Activated T-cell treated with anti-CD3 and anti-CD28 coated beads for 4 hours (primary cell): Measurements from ENCODE around the gene ATP9B.
"Not testable (repeated sequence)": the region's sequence is repeated elsewhere in the genome, so short reads cannot be mapped to it uniquely, and the experiment has no call there.

ENCODE experiments used
- DNase-seq: peaks from one replicate; pipeline ENCODE4 v3.0.0-alpha.2; 2020

ATP9B gene

DNA sequence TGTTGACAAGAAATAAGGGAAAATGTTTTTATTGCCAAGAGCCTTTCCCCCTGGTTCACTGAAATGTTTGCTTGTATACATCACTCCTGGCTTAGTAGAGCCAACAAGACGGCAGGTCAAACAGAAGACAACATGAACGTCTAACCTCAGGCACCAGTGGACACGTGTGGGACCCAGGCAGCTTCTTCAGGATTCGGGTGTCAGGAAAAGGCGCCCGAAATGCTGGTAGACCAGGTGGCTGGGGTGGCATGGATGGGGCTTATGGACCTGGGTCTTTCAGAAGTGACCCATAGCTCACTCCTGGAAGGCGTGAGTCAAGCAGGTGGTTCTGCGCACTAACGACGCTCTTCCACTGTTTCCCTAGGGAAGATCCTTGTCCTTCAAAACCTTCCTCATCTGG is 303.3 kb downstream of the ATP9B start:
- DNase-seq = no peak

DNA sequence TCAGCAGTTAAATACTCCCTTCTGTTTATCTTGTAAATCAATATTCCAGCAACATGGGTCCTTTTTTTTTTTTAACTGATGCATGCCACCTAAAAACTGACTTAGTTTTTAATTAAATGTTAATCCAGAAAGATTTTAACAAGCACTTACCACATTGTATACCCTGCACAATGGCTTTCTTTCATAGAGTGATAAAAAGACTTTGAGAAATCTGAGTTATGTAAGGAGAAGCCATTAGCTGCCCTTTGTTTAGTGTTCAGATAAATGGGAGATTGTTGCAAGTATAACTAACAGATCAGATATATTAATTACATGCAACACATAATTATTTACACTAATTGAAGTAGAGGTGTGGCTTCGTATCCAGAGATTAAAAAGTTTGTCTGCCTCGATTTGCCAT is 303.8 kb downstream of the ATP9B start:
- DNase-seq = no peak

DNA sequence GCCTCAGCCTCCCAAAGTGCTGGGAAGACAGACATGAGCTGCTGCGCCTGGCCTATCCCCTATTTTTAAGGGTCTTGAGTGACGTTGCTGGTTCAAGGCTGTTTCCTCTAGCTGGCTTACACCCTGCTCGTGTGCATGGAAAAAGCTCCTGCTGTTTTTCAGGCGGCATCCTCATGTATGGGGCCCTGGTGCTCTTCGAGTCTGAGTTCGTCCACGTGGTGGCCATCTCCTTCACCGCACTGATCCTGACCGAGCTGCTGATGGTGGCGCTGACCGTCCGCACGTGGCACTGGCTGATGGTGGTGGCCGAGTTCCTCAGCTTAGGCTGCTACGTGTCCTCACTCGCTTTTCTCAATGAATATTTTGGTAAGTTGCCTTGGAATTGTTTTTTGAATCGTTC is 304.5 kb downstream of the ATP9B start:
- no peak for DNase-seq

DNA sequence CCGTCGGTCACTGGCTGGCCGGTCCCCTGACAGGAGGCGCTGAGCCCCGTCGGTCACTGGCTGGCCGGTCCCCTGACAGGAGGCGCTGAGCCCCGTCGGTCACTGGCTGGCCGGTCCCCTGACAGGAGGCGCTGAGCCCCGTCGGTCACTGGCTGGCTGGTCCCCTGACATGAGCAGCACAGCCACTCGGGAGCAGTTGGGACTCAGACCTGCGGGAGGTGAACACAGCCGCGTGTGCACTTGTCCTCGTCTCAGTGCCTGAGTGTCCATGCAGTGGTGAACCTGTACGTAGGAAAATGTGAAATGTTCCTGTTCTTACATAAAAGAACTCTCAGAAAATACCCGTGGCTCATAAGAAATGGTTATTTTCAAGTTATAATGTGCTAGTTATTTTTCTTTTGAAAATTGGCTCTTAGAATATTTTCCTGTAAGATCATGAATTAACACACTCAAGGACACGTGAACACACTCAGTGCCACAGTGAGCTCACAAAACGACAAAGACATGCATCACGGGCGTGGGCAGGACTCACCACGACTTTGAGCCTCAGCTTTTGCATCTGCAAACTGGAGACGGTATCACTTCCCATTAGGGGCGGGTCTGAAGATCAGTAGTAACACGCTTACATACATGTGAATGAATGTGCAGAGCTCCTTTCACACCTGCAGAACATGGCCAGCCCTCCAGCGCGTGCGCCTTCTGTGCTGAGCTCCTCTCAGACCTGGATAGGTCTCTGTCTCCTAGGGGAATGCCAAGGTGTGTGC is 305.4 kb downstream of the ATP9B start:
- DNase-seq = no peak

DNA sequence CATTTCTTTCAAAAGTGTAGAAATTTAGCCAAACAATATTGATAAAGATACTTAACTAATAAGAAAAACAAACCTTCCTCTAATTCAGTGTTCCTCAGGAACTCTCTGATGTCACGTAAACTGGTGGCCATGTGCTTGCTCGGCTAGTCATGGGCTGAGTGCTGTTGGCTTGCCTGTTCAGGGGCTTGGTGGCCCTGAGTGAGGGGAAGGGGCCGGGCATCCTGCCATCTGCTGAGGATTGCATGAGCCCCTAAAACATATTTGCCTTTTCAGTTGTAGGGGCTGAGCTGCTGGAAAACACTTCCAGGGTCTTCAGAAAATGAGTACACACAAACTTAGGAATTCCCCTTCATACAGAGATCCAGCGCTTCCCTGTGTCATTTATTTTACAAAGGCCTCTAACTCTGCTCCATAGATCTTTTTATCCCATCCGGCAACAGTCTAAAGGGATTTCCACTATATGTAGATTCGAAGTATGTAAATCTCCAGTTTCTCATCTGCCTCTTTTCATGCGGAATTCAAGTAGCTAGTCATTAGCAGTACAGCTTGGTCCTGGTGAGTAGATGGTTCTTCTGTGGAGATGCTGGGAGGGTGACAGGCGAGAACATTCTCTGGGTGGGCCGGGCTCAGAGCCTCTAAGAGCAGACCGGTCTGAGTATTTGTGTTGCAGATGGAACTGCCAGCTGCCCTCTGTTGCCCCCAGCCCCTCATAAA is 306.4 kb downstream of the ATP9B start:
- DNase-seq = no peak

DNA sequence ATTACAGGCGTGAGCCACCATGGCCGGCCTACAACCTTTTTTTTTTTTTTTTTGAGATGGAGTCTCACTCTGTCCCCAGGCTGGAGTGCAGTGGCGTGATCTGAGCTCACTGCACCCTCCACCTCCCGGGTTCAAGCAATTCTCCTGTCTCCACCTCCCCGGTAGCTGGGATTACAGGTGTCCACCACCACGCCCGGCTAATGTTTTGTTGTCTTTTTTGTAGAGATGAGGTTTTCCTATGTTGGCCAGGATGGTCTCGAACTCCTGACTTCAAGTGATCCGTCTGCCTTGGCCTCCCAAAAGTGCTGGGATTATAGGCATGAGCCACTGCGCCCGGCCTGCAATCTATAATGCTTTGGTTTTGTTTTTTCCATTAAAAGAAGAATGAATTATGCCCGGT is 307.5 kb downstream of the ATP9B start:
- DNase-seq = not testable (repeated sequence)

DNA sequence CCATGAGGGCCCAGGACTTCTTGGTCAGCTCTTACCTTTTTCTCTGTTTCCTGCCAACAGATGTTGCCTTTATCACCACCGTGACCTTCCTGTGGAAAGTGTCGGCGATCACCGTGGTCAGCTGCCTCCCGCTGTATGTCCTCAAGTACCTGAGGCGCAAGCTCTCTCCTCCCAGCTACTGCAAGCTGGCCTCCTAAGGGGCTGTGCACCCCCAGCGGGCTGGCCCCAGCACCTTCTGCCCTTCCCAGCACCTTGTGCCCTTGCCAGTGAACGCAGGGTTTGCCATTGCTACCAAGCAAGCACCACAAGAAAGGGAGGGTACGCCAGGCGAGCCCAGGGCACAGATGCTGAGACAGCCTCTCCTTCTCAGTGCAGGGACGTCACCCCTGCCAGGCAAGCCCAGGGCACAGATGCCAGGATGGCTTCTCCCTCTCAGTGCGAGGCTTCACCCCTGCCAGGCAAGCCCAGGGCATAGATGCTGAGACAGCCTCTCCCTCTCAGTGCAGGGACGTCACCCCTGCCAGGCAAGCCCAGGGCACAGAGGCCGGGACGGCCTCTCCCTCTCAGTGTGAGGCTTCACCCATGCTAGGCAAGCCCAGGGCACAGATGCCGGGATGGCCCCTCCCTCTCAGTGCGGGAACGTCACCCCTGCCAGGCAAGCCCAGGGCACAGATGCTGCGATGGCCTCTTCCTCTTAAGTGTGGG is 308.1 kb downstream of the ATP9B start:
- no peak for DNase-seq

DNA sequence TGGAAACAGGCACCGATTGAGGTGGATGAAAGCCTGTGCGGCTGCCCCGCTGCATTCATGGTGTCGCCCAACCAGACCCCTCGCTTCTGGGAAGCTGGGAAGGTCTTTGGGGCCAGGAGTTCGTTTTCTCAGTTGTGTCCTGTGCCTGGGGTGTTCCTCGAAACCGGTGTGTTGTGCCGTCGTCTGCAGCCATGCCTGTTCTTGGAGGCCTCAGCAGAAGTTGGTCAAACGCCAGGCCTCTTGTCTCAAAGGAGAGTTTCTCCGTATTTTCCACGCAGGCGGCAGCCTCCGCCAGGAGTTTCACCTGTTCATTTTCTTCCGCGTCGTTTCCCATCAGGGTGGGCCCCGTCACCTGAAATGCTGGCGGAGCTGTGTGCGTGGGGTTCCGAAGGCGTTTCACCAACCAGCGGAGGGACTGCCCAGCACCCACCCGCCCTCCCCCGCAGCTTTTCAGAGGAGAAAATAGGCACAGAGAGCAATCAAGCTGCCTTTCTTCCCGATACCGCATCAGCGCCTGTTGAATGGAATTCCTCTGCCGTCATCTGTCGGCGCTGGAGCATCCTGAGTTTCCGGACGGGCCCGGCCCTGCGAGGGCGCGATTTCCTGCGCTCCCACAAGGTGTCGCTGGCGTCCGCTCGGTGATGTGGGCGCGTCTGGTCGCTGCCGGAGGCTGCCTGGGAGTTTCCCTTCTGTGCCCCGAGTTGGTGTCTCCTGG is 309.5 kb downstream of the ATP9B start:
- peak; percentile 76 for DNase-seq

DNA sequence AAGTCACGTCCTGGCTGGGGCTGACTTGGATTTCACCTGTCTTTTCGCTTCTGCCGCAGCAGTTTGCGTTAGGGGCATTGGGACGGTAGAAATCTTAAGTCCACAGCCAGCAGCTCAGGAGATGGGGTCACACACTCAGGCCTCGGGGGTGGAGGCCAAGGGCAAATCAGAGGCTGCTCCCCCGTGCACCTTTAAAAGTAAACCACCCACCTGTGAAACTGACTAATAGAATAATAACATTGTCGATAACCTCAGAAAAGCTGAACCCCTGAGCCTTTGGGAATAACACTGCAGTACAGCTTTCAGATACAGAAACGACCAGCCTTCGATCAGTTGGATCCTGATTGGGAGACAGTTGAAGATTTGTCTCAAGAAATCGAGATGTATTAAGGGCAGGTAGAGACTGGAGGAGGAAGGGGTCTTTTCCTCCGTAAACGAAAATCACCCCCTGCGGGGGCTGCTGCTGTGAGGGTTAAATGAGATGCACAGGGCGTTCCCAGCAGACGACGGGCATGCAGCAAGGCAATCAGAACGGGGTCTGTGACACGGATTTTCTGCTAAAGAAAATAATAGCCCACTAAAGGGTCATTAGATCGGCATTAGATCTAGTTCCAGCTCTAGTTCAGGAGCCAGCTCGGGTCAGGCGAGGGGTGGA is 310.2 kb downstream of the ATP9B start:
- no peak for DNase-seq

DNA sequence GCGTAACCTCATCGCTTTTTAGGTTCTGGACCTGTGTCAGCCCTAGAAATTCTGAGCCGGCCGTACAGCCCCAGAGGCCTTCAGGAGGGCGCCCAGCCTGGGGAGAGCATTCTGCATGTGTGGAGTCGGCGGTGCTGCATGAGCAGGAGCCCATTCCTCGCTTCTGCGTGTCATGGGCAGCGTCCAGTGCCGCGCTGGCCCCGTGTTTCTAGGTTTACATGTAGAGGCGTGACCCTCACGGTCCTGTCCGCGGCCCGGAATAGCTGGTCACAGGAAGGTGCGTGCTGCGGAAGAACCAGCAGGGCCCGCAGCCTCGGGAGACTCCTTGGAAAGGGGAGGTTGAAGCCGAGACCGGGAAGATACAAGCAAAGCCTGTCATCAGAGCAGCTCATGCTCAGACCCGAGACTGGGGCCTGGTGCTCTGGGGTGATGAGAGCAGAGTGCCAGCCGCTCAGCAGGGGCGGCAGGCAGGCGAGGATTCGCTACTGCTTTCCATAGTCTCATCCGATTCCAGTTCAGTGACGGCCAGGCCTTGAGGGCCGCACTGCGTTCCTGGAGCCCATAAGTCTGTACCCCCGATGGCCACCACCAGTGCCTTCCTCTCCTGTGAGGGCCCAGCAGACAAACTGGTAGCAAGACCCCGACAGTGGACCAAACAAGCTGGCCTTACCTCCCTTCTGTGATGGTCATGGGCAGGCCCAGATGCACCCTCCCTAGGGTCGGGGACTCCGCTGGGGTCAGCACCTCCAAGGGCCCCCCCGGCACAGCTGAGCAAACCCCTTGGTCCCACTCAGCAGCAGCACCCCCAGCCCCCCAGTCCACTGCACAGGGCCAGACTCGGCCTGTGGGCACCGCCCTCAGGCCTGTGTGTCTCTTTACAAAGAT is 311.0 kb downstream of the ATP9B start:
- no peak for DNase-seq

DNA sequence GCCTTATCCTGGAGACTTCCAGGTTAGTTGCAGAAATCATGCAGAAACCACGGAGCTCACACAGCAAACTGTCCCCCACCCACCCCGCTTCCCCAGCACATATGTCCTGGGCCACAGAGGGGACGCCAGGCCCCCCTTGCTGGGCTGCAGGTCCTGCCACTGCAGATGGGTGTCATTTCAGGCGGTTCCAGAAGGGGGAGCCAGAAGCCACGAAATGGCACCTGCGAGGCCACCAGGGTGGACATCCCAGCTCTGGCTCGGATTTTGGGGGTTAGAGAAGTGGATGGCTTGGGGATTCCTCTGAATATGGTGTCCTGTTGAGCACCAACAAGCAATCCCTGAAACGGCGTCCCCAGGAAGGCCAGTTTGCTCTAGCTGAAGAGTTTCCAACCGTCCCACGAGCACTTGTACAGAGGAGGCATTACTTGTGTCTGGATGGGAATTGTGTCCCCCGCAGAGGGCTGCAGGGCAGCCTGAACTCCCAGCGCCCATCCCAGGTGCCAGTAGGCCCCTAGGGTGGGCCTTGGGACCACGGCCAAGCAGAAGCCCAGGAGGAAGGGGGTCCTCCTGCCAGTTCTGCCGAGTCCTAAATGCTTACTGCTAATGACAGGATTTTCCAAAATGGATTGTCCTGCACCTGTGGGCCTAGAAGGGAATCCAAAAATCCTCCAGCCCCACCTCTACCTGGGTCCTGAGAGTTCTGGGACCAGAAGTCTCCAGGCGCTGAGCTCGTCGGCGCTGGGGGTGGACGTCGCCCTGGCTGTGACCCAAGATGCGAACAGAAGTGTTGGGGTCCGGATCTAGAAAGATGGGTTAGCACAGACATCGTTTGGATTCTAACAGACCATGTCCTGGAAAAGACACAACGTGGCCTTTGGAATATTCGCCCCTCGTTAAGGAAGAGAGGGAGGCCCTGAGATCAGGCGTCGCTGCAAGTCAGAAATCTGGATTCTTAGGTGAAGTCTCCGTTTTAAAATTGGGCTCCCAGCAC is 311.9 kb downstream of the ATP9B start:
- peak; percentile 70 for DNase-seq

DNA sequence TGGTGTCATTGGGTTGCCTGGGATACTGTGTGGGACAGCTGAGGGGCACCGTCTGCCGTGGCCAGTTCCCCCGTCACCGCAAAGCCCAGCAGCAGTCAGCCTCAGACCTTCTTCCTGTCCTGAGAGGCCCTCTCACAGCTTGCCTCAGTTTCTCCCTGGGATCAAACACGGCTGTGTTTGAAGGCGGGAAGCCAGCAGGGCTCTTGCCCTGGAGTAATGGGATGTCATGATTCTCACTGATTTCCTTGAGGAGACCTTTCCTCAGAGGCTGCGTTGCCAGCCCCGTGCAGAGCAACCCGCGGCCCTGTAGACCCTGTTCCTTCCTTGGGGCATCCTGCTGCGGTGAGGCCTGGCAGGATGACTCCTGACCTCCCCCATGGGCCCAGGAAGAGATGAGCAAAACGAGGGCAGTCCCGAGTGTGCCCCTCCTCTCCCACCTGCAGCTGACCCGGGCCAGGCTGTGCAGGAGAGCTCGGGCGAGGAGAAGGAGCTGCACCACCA is 312.7 kb downstream of the ATP9B start:
- DNase-seq = no peak

DNA sequence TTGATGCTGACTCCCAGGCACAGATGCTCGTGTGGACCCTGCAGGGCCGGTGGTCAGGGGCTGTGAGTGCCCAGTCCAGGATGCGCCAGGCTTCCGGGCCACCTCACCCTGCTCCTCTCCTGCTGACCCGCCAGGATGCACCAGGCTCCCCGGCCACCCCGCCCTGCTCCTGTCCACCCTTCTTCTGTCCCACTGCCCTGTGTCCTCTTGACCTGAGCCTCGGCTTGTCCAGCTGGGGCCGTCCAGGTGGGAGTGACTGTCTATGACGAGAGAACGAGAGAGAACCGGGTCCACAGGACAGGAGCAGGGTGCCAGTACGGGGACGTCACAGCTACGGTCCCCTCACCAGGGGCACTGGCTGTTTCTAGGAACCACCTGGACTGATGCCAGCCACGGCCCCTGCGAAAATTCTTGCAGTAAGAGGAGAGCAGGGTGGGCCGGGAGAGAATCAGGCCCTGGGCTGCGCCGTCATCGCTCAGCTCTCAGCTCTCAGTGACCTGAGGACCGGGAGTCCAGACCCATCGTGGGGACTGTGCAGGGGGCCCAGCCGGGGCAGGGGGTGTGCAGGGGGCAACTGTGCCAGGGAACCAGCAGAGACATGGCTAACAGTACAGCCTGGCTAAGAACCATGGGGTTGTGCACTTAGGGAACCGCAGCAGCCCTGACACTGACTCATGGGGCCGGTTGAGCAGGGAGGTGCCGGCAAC is 313.6 kb downstream of the ATP9B start:
- DNase-seq = no peak

DNA sequence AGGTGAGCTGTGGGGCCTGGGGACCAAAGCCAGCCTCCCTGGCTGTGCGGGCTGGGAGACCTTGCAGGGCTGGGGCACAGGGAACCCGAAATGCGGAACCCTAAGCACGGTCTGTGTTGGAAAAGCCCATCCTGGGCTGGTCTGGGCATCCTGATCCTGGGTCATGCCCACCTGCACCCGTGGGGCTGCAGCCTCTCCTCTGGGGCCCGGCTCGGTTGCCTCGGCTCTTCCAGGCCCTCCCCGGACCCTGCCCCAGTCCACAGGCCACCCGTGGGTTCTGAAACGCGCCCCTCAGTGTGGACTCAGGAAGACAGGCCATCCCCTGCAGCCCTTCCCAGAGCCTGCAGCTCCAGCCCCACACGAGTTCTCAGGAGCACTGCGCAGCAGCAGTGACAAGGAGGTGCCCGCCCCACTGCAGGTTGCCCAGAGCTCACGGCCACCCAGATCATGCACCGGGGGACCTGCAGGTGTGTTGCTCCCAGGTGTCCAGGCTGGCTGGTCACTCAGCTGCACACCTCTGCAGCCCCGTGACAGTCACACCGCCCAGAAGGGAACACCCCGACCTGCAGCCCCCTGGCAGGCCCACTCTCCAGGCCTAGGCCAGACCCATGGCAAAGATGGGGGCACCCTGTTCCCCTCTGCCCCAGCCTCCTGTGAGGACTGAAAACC is 314.3 kb downstream of the ATP9B start:
- no peak for DNase-seq

DNA sequence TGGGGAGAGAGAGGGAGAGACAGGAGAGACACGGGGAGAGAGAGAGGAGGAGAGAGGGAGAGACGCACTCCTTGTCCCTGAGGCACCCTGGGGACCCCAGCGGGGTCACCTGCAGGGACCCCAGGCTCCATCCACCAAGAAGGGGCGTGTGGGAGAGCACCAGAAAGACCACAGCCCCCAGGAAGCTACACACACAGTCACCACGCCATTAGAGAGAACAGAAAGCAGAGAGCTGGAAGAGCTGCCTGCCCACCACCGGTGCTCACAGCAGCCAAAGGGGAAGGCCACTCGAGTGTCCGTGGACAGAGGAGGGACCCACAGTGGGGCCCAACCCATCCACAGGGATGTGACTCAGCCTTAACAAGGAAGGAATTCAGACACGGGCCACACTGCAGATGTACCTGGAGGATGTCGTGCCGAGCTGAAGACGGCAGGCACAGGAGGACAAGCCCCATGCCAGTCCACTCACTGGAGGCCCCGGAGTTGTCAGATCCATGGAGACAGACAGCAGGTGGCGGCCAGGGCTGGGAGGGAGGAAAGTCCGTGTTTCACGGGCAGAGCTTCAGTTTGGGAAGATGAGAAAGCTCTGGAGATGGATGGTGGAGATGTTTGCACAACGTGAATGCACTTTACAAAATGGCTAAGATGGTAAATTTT is 315.1 kb downstream of the ATP9B start:
- no peak for DNase-seq

DNA sequence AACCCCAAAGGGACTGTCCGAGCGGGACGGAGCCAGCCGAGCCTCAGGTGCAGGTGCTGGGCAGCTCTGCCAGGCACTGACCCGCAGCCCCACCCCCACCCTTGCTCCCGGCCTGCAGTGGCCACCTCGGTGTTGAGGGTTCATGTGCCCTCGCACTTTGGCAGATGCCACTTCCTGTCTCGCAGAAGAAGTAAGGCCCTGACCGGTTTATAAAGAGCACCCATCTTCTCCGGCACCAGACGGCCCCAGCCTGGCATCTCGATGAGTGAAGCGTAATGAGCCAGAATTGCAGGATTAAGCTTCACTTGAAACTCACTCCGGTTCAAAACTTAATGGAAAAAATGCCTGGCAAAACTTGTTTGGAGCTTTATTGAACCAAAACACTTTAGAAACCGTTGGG is 315.6 kb downstream of the ATP9B start:
- DNase-seq = no peak

DNA sequence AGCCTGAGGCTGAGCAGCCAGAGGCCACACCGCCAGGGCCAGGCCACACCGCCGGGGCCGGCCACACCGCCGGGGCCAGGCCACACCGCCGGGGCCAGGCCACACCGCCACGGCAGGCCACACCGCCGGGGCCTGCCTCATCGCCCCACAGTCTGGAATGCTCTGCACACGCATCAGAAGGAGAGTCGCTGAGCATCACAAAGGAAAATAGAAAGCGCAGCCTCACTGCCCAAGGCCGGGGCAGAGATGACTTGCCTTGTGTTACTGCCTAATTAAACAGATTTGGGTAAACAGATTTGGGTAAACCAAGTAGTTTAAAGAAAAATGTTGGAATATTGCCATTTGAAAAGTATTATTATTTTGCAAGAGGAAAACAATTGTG is 316.1 kb downstream of the ATP9B start:
- DNase-seq = no peak

DNA sequence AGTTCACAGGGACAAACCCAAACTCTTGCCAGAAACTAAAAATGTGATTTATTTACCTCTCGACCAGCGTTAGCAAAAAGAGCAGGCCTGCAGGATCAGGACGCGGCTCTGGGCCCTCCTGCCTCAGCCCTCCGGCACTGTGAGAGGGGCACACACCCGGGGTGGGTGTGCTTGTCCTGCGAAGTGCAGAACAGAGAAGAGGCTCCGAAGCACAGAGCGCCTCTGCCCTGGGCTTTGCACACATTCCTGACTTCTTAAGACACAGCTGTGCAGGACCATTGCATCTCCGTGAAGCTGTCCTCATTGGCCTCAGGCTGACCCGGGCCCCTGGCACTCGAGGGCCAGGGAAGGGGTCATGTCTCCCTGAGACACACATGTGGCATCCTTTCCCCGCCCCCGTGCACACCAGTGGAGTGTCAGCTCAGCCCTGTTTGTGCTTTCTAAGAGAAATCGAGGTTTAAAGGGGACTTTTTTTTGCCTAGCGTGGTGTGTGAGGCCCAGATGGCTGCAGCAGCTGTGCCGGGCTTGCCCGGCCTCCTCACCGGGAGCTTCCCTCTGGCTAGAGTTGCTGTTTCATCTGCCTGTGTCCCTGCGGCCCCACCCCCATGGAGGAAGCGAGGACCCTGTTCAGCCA is 316.6 kb downstream of the ATP9B start:
- no peak for DNase-seq
